GM21576 (cell line): ENCODE data around the gene DSEL.

Source experiments
- ATAC-seq: cut with Tn5 transposase; IDR thresholded peaks from one replicate; pipeline ENCODE4 v1.9.1; 2021; ENCODE audit warnings: mild to moderate bottlenecking, moderate library complexity; ENCODE audit not compliant: unreplicated experiment

DSEL gene

GRCh38 chr18:67516539-67517443 lies at the start of gene DSEL:
TSS of gene DSEL (minus strand) at chr18:67516720. CDS start at chr18:67514608, 2,112 bp downstream.
- peak; percentile 96 for ATAC-seq

GRCh38 chr18:67553437-67553836 lies 36.9 kb upstream of the DSEL start:
- no peak for ATAC-seq

GRCh38 chr18:67550872-67551520 lies 34.5 kb upstream of the DSEL start:
- no peak for ATAC-seq

GRCh38 chr18:67549946-67550345 lies 33.4 kb upstream of the DSEL start:
- ATAC-seq, result no peak

- no peak for ATAC-seq
Measured at GRCh38 chr18:67545681-67546080, 29.2 kb upstream of the DSEL start.

GRCh38 chr18:67540559-67540958 lies 24.0 kb upstream of the DSEL start:
- no peak for ATAC-seq

- no peak for ATAC-seq
Measured at GRCh38 chr18:67531929-67532328, 15.4 kb upstream of the DSEL start.

GRCh38 chr18:67525328-67526099 lies 9.0 kb upstream of the DSEL start:
- no peak for ATAC-seq

- no peak for ATAC-seq
Measured at GRCh38 chr18:67520351-67520921, 3.9 kb upstream of the DSEL start.

- no peak for ATAC-seq
Measured at GRCh38 chr18:67519592-67519991, 3.1 kb upstream of the DSEL start.

GRCh38 chr18:67518566-67518965 lies 2.0 kb upstream of the DSEL start:
- ATAC-seq, result no peak

- no peak for ATAC-seq
Measured at GRCh38 chr18:67517444-67517765, 885 bp upstream of the DSEL start.

GRCh38 chr18:67515942-67516538 lies 480 bp downstream of the DSEL start:
- peak; percentile 43 for ATAC-seq

- ATAC-seq, result no peak
Measured at GRCh38 chr18:67514901-67515540, 1.5 kb downstream of the DSEL start.

GRCh38 chr18:67514465-67514864 lies 2.1 kb downstream of the DSEL start:
- no peak for ATAC-seq

- no peak for ATAC-seq
Measured at GRCh38 chr18:67513280-67513679, 3.2 kb downstream of the DSEL start.

- no peak for ATAC-seq
Measured at GRCh38 chr18:67511840-67512239, 4.7 kb downstream of the DSEL start.

GRCh38 chr18:67510831-67511230 lies 5.7 kb downstream of the DSEL start:
- no peak for ATAC-seq

- ATAC-seq, result no peak
Measured at GRCh38 chr18:67509741-67510391, 6.7 kb downstream of the DSEL start.

- ATAC-seq, result no peak
Measured at GRCh38 chr18:67508146-67508545, 8.4 kb downstream of the DSEL start.
